T-helper 2 cell (primary cell): ENCODE data around the gene GGACT.

Experiments used
- DNase-seq, 5 experiments: peaks; one replicate each; pipeline versions ENCODE4 v3.0.0 to v3.0.0-alpha.2; 2012 to 2022

The GGACT gene

DNA sequence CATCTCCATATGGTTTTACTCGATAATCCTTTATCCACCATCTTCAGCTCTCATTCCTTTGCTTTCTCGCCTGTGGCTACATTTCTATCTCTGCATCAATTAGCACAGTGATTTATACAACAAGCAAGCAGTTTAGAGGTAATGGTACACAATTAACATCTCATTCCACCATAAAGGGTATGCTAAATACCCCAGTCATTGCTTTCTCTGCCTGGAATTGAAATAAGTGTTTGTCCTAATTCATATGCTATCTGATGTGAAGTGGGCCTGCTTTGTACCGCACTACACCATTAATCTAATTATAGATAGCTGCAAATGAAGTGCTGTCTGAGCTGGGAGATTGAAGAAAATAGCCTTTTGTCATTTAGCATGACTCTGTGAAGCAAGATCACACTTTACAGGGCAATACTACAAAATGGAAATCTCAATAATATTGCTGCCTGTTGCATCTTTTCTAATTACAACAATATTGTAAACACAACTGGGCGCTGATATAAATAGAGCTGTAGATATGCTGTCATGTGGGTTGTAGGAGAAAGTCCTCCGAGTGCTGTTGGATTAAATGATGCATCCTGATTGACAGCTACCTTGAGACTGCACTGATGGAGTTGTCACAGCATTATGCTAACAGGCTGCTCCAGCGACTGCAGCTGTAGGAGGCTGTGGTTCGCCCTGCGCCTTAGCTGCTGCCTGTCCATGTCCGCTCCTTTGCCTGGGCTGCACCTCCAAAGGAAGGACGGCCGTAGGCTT is 78.2 kb downstream of the GGACT start:
- no peak for DNase-seq

DNA sequence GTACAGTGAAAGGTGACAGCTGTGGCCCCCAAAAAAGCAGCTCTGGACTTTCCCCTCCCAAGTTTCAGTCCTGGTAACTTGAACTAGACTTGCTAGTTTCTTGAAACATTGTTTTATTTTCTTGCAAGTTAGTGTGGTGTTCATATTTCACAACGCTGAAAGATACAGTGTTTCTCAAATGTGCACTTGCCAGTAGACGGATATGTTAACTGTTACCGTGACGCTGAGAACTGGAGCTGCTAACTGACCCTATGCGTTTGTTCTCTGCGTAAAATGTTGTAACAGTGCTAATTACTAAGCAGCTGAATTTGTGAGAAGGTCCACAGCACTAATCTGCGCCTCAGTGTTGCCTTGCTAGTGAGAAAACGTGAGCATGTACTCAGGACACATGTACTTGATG is 79.6 kb downstream of the GGACT start:
- no peak for DNase-seq

GRCh38 chr13:100508455-100508854 is 80.1 kb downstream of the GGACT start:
- no peak for DNase-seq

- DNase-seq: peak in 1 of 5 experiments; percentile 71
Observed at GRCh38 chr13:100506600-100507422, 81.8 kb downstream of the GGACT start.

- peak in 2 of 5 experiments; percentile 24 to 85 for DNase-seq
Observed at GRCh38 chr13:100506154-100506553, 82.4 kb downstream of the GGACT start.

GRCh38 chr13:100503622-100504021 is 85.0 kb downstream of the GGACT start:
- no peak for DNase-seq

GRCh38 chr13:100502446-100502845 is 86.1 kb downstream of the GGACT start:
- no peak for DNase-seq

DNA sequence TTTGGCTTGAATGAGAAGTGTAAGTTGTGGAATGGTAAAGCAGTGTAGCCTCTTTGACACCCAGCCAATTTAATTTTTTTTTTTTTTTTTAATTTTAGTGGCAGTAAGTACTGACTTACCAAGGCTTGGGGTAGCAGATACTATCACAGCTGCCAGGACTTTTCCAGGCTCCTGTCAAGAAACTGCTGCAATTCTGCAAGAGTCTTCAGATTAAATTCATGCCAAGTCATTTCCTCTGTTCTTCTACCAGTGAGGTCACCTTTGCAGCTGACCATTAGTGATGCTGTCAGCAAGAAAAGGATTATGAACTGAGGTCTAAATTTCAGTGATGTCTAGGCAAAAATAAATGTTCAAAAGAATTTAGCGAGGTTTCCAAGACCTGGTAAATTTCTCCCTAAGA is 91.2 kb downstream of the GGACT start:
- DNase-seq: no peak

DNA sequence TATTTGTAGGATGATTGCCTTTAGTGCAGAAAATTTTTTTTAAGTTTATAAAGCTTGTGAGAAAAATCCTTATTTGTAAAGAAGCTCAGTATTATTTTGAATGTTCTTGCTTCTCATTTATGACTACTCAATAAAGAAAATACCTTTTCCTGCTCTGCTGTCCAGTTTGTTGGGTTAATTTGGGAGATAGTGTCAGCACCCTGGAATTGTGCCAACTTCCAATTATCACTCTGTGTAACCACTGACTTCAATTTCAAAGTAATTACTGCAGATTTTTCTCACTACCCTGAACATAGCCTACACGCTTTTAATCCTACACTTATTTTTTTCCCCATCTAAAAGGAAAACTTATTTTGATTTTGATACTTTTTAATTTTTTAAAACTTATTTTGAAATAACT is 93.1 kb downstream of the GGACT start:
- DNase-seq: no peak

DNA sequence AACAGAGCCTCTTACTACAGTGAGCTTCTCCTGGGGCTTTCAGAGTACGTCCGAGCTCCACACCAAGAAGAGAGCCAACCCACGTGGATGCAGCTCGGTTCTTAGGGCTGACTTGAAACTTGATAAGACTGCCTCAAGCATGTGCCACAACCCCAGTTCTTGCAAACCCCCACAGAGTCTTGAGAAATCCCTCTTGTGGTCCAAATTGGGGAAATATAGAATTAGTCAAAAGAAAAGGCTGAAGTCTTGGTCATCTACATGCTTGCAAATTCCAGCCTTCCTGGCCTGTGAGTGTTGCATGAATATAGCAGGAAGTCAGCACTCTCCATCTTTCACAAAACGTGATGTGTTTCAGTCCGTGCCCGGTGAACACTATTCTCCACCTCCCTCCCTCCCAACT is 95.2 kb downstream of the GGACT start:
- DNase-seq: no peak

DNA sequence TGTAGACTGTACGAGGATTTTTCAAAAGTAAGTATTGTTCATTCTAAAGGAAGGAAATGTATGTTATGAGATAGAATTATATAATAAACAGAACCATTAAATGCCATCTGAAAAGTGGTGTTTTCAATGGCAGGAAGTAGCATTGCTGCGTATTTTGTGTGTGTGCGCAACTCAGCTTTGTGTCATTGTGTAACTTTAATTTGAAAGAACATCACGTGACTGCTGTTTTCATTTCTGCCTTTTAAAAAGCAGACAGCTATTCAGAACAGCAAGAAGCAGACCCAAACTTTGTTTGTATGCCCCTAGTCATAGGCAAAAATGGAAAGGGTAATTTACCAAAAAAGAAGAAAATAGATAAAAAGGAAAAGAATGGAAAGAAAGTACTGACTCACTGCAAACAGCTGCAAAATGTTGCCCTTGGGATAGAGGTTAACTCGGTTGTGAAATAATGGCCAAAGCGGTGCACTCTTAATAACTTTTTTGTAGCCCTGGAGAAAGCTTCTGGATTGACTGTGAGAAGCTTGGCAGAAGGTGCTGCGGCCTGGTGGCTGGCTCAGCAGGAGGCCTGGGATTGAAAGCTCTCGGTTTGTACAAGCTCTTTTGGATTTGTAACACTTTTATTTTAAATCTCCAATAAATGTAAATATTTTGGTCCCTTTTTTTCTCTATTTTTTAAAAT is 97.3 kb downstream of the GGACT start:
- no peak for DNase-seq

DNA sequence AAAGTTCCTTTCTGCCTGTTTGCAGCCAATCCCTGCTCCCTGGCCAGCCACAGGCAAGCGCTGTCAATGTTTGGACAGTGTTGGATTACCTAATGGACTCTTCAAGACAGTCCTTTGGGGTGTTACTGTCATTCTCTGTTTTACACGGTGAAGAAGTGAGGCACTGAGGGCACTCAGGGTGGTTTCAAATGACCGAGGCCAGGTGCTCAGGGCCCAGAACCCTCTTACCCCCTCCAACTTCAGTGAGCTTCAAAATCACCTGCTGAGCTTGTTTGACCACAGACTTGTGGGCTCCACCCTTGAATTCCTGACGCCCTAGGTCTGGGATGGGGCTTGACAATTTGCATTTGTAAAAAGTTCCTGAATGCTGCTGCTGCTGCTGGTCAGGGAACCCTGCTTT is 97.9 kb downstream of the GGACT start:
- no peak for DNase-seq

DNA sequence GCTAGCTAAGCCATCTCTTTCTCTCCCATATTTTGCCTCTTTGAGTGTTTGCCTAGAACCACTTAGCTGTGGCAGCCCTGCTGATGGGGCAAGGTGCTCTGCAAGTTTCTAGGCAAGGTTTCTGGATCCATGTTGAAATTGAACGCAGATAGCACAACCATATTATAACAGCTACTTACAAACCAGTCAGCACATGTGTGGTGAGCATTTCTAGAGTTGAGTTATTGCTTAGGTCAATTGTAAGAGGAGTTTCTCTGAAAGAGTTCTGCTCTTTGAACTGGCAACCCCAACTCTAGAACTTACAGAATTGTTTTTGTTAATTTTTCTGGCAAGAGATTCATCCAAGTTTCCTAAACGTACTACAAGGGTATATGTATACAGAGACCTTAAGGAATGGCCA is 103.3 kb downstream of the GGACT start:
- DNase-seq: peak in 1 of 5 experiments; percentile 46

DNA sequence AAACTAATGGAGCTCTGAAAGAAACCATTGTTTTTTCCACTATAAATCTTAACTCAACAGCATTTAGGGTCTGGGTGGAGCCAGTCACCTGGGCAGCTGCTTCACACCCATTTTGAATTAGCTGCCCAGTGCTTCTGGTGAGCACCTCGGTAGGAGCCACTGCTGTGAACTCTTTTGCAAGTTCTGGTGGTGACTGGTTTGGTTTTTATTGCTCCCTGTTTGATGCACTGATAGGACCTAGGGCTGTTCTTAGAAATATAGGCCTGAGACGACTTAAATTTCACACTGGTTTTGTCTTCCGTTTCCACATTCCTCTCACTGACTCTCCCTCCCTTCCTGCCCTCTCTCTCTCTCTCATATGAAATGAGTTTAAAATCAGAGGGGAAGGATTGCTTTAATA is 103.9 kb downstream of the GGACT start:
- DNase-seq: peak in 1 of 5 experiments; percentile 75

- DNase-seq: peak in 1 of 5 experiments; percentile 38
Observed at GRCh38 chr13:100483841-100484381, 104.7 kb downstream of the GGACT start.

GRCh38 chr13:100483139-100483538 is 105.5 kb downstream of the GGACT start:
- no peak for DNase-seq

GRCh38 chr13:100480676-100481075 is 107.9 kb downstream of the GGACT start:
- no peak for DNase-seq
